Neutrophil (primary cell): Measurements from ENCODE around the gene NHERF1.

Experiments
- H3K27ac ChIP-seq: fragments of 200-600 bp; sonication (generic); 2 replicates; pipeline ENCODE4 v1.5.1; 2016; ENCODE audit warnings: mild to moderate bottlenecking, moderate library complexity
- H3K27me3 ChIP-seq: fragments of 200-600 bp; sonication (generic); 2 replicates; pipeline ENCODE4 v1.6.0; 2016; ENCODE audit warnings: mild to moderate bottlenecking
- H3K36me3 ChIP-seq: fragments of 200-600 bp; sonication (generic); 2 replicates; pipeline ENCODE4 v1.5.1; 2017
- H3K4me1 ChIP-seq, 2 experiments: fragments of 200-600 bp in 1 of 2; sonication (generic) in 1 of 2; 1 replicate in 1 of 2; 2 replicates in 1 of 2; pipeline versions ENCODE4 v1.5.1 to v1.6.1; 2013 to 2016; ENCODE audit warnings: low read depth in 1 of 2, low read length in 1 of 2, mild to moderate bottlenecking in 1 of 2, moderate library complexity in 1 of 2; ENCODE audit not compliant: control insufficient read depth in 1 of 2, insufficient read depth in 1 of 2
- H3K4me3 ChIP-seq, 2 experiments: fragments of 200-600 bp in 1 of 2; sonication (generic) in 1 of 2; 1 replicate in 1 of 2; 2 replicates in 1 of 2; pipeline ENCODE4 v1.5.1; 2013 to 2016; ENCODE audit warnings: low read depth in 1 of 2, low read length in 1 of 2, mild to moderate bottlenecking in 1 of 2, moderate library complexity in 1 of 2
- H3K9me3 ChIP-seq: fragments of 200-600 bp; sonication (generic); 2 replicates; pipeline ENCODE4 v1.5.1; 2016
- CTCF ChIP-seq: fragments of 200-600 bp; sonication (generic); IDR thresholded peaks from 2 replicates; pipeline ENCODE4 v1.5.1; 2016; ENCODE audit warnings: antibody characterized with exemption

The NHERF1 gene

GRCh38 chr17:74803388-74803930 lies 55.0 kb downstream of the NHERF1 start:
- no peak for TF ChIP-seq CTCF
- Histone ChIP-seq H3K27ac (no peak overlapping the region), H3K27me3 (peaks cover 5% of the 10 kb centered on the region), H3K4me1 (no peaks in the 10 kb centered on the region), H3K4me3 (no peak overlapping the region), H3K36me3 (peaks cover 75% of the 10 kb centered on the region), H3K9me3 (no peaks in the 10 kb centered on the region)

- Histone ChIP-seq H3K9me3 (no peaks in the 10 kb centered on the region), H3K27ac (no peak overlapping the region), H3K27me3 (peaks cover 8% of the 10 kb centered on the region), H3K36me3 (peaks cover 69% of the 10 kb centered on the region), H3K4me1 (peaks cover 0 to 4% of the 10 kb centered on the region in 2 experiments), H3K4me3 (no peak overlapping the region)
- no peak for TF ChIP-seq CTCF
Observed at GRCh38 chr17:74803971-74804370, 55.5 kb downstream of the NHERF1 start.

DNA sequence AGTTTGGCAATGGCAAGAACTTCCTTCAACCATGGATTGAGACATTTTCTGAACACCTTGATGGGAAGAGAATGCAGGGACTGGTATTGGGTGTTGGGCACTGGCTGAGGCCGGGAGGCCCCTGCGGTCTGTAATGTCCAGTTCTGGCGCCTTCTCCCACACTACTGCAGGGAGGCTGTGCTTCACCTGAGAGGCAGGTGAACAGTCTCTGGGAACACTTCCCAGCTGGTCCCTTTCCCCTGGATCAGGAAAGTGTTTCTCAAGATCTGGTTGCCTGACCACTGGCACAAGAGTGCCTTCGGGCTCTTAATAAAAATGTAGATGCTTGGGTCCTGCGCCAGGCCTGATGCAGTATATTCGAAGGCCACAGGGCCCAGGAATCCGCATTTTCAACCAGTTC lies 56.3 kb downstream of the NHERF1 start:
- peaks cover 62% of the 10 kb centered on the region for H3K36me3 ChIP-seq
- no peaks in the 10 kb centered on the region for H3K9me3 ChIP-seq
- H3K27me3 ChIP-seq, result peaks cover 8% of the 10 kb centered on the region
- TF ChIP-seq CTCF, result no peak
- peaks cover 4 to 9% of the 10 kb centered on the region in 2 experiments for H3K4me1 ChIP-seq
- H3K27ac ChIP-seq, result no peak overlapping the region
- H3K4me3 ChIP-seq, result no peak overlapping the region

GRCh38 chr17:74805591-74805991 lies 57.2 kb downstream of the NHERF1 start:
- H3K36me3 ChIP-seq, result peaks cover 59% of the 10 kb centered on the region
- H3K4me1 ChIP-seq, result peaks cover 4 to 9% of the 10 kb centered on the region in 2 experiments
- no peak overlapping the region for H3K27ac ChIP-seq
- peaks cover 8% of the 10 kb centered on the region for H3K27me3 ChIP-seq
- no peaks in the 10 kb centered on the region for H3K9me3 ChIP-seq
- no peak for TF ChIP-seq CTCF
- H3K4me3 ChIP-seq, result no peak overlapping the region

GRCh38 chr17:74806334-74806733 lies 57.9 kb downstream of the NHERF1 start:
- peaks cover 53% of the 10 kb centered on the region for H3K36me3 ChIP-seq
- no peaks in the 10 kb centered on the region for H3K9me3 ChIP-seq
- H3K27me3 ChIP-seq, result peaks cover 8% of the 10 kb centered on the region
- H3K4me1 ChIP-seq, result peaks cover 4 to 9% of the 10 kb centered on the region in 2 experiments
- H3K27ac ChIP-seq, result no peak overlapping the region
- no peak for TF ChIP-seq CTCF
- no peak overlapping the region for H3K4me3 ChIP-seq
